Stimulated activated CD8-positive, alpha-beta memory T cell treated with anti-CD3 and anti-CD28 coated beads, Interleukin-12 subunit alpha, Interleukin-12 subunit beta, amount 100 ng/mL, for 4 hours (primary cell): Measurements from ENCODE around the gene PIK3C2G.
"Not testable (repeated sequence)": the region's sequence is repeated elsewhere in the genome, so short reads cannot be mapped to it uniquely, and the experiment has no call there.

Source experiments
- DNase-seq: peaks from one replicate; pipeline ENCODE4 v3.0.0-alpha.2; 2020; ENCODE audit warnings: low read depth

PIK3C2G gene

GRCh38 chr12:18643681-18644080 is 382.4 kb downstream of the PIK3C2G start:
- no peak for DNase-seq

DNA sequence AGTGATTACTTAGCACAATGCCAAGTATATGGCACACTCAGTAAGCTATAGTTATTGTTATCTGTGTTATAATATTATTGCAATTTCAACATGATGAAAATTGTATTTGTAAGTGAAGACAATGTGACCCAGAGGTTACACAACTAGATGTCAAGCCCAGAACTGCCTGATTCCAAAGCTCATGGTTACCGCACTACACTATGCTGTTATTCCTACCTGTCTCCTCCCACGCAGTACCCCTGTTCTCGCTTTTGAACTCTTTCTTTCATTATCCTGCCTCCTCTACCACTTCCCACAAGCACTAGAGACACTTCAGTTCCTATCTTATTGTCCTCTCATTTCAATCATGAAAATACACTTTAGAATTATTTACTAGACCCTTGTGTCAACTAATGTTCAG is 383.2 kb downstream of the PIK3C2G start:
- no peak for DNase-seq

DNA sequence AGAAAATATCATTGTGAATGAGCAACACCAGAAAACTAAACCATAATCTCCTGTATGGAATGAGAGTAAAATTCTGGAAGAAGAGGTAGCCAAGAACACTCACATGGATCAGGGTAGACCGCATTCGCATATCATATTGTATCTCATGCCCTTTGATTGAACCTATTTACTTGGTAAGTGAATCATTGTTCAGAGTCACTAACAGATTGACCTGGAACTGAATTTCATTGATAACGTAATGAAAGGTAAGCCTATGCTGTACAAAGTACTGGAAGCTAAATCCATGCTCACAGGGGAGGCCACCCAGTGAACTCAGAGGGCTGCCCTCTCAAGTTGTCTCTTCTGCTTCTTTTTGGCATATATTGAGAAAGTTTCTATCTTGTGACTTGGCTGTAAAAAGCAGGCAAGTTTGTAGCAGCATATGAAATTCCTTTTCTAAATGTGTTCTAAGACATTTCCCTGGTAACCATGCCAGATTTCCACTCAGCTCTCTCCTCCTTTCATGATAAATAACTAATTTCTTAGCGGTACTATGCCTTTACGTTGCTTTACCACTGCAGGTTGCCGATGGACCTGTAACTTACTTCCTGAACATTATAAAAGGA is 385.1 kb downstream of the PIK3C2G start:
- DNase-seq, result no peak

DNA sequence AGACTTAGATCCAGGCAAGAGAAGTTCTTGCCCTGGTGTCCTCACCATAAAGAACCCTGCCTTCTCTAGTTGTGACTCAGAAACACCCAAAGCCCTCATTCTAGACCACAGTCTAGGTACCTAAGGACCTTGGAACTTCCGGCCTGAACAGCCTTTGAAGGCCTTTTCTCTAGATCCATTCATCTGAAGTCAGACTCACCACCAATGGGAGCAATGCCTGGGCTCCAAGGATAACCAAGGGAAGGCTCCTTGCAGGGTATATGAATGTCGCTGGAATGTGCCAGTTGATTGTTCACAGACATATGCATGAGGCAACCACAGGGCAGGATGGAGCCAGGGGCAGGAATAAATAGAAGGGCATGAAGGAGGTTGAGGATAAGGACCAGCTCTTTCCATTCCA is 390.2 kb downstream of the PIK3C2G start:
- no peak for DNase-seq

DNA sequence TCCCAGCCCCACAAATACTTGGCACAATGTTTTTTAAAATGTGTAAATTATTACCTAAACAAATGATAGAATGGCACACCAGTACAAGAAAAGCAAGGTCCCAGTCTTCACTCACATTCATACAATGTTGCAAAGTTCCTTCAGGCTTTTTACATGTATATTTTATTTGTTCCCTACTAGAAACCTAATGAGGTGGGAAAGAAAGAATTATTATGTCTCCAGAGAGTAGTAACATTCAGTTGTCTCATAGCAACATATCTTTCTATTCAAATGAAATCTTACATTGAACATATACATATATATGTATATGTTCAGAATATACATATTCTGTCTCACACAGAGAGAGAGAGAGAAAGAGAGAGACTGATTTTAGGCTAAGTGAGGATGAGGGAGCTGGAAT is 391.3 kb downstream of the PIK3C2G start:
- no peak for DNase-seq

DNA sequence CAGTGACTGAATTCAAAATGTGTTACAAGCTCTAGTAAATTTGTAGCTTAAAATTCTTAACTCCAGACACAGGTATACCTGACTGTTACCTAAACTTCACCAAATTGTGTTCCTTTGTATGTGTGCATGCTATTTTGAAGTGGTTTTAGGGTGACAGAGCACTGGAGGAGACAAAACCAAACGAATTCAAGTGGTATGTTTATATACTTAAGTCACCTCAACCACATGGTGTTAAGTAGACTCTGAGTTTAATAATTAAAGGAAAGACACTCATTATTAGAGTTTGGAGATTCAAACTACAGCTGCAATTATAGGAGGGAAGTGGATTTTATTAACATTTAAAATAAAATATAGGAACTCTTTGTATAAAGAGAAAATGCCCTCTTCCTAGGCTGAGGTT is 392.1 kb downstream of the PIK3C2G start:
- no peak for DNase-seq

- DNase-seq, result no peak
These were observed 394.0 kb downstream of the PIK3C2G start for GRCh38 chr12:18655351-18655750.

GRCh38 chr12:18658179-18658578 is 396.9 kb downstream of the PIK3C2G start:
- no peak for DNase-seq

GRCh38 chr12:18658829-18659228 is 397.5 kb downstream of the PIK3C2G start:
- DNase-seq, result no peak

- DNase-seq, result no peak
These were observed 414.8 kb downstream of the PIK3C2G start for GRCh38 chr12:18676141-18676540.

GRCh38 chr12:18676996-18677588 is 415.8 kb downstream of the PIK3C2G start:
- DNase-seq, result no peak

GRCh38 chr12:18681818-18682217 is 420.5 kb downstream of the PIK3C2G start:
- DNase-seq, result no peak

DNA sequence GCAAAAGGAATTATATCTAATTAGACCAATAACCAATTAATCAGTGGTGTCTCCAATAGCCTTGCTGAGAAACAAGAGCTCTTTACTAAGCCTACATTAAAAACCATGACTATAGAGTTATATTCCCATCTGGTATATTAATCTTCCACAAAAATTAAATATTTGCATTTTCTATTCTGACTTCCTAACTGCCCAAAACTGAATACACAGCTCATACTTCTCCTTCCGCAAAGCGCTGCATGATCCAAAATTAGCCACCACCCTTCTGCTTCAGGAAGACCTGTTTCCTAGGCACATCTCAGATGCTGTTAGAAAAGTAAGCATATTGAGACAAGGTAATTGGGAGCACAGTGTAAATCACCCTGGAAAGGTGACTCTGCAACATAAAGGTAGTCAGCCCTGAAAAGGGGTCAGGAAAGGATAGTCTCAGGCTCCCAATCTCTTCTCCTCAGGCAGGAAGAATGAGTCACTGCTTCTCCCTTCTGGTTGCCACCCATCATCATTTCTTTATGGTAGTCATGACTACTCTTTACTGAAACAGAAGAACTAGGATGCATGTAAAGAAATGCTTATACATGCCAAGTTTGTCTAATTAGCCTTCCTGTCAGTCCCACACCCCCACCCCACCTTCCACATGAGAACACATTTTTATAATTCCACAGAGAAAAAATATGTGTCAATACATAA is 422.2 kb downstream of the PIK3C2G start:
- DNase-seq, result no peak

DNA sequence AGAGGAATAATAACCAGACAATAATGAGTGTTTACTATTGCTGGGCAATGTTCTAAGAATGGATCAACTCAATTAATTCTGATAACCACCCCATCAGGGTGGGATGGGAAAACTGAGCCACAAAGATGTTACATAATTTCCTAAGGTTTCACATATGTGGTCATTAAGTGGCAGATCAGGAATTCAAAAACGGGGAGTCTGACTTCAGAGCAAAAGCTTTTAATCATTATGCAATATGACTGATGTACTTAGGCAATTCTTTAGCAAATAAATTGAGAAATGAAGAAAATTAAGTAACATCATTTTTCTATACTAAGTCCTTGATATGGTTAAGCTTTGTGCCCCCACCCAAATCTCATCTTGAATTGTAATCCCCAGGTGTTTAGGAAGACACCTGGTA is 423.1 kb downstream of the PIK3C2G start:
- DNase-seq, result no peak

DNA sequence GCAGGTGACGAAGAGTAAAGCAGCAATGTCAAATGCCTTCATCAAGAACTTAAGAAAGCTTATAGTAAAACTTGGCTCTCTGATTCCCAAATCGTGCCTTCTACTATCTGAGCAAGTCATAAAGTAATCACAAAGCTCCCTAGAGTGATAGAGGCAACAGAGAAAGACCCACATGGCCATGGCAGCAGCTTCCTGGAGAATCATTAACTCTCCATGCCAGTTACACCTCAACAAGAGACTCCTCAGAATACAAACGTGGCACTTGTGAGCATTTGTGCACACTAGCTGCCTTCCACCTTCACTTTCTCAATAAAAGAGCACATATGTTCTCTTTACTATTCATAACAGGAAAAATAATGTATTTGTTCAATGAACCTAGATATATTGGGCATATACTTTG is 428.5 kb downstream of the PIK3C2G start:
- DNase-seq, result no peak

GRCh38 chr12:18690653-18691052 is 429.3 kb downstream of the PIK3C2G start:
- no peak for DNase-seq

- DNase-seq, result not testable (repeated sequence)
These were observed 432.7 kb downstream of the PIK3C2G start for GRCh38 chr12:18693986-18694385.

DNA sequence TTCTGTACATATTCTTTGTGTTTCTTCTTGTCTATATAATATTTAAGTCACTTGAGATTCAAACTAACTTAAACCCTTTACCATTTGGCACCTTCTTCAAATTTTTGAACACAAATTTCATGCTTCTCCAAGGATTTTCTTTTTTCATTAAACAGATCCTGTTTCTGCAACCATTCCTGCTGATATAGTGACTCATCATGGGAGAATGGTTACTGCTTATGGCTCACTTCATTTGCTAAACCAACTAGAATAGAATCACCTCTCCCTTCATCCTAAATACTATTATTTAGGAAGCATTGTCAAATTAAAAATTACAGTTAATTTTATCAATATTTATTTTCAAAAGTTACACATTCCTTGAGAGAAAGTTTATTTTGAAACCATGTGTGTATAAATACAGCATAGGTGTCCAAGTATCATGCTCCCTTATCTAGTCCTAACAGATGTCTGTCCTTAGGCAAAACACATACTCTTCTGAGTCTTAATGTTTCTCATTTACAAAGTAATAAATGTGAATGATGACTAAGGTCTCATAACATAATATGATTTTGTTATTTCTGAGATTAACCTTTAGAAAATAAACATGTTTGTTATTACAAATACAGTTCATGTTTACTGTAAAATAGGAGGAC is 435.8 kb downstream of the PIK3C2G start:
- no peak for DNase-seq
